Muscle layer of duodenum (tissue), 2 donors: ENCODE results near the gene FRMPD4.

ENCODE experiments used
- H3K27ac ChIP-seq: one replicate; pipeline ENCODE4 v1.7.0; 2013; ENCODE audit warnings: mild to moderate bottlenecking, low read length
- H3K27me3 ChIP-seq: one replicate; pipeline ENCODE4 v1.7.0; 2013; ENCODE audit warnings: low read depth, mild to moderate bottlenecking, control low read depth, low read length
- H3K36me3 ChIP-seq, 2 donors: one replicate each; pipeline ENCODE4 v1.7.0; 2013; ENCODE audit warnings: low read length in 2 of 2, control low read depth in 1 of 2, mild to moderate bottlenecking in 1 of 2; ENCODE audit not compliant: insufficient read depth in 2 of 2, control insufficient read depth in 1 of 2
- H3K4me1 ChIP-seq, 2 donors: one replicate each; pipeline ENCODE4 v1.7.0; 2013; ENCODE audit warnings: low read length in 2 of 2, mild to moderate bottlenecking in 2 of 2, control low read depth in 1 of 2, moderate library complexity in 1 of 2; ENCODE audit not compliant: insufficient read depth in 2 of 2, control insufficient read depth in 1 of 2
- H3K4me3 ChIP-seq, 2 donors: one replicate each; pipeline ENCODE4 v1.7.0; 2013; ENCODE audit warnings: low read length in 2 of 2, low read depth in 1 of 2, mild to moderate bottlenecking in 1 of 2
- H3K9me3 ChIP-seq, 2 donors: one replicate each; pipeline ENCODE4 v1.7.0; 2013; ENCODE audit warnings: low read length in 2 of 2, control low read depth in 1 of 2, mild to moderate bottlenecking in 1 of 2; ENCODE audit not compliant: control insufficient read depth in 1 of 2
- donor health status: healthy.

FRMPD4 gene

DNA sequence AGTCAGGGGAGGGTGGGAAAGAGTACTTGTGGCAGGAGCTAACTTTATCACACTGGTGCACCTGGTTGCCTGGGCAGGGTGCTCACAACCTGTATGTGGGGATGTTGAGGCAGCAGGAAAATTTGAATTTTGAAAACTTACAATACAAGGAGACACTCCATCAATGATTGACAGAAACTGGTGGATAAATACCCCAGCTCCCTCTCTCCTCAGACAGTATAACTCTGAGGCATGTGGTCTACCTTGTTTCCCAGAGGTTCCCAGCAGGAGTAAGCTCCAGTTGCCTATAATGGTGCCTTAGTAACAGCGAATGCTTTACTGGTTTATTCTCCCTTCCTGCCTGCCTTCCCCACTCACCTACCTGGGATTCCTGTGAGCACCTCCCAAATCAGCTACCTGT lies 541.2 kb downstream of the FRMPD4 start:
- Histone ChIP-seq H3K9me3 (no peaks in the 10 kb centered on the region), H3K27me3 (no peaks in the 10 kb centered on the region), H3K4me1 (no peaks in the 10 kb centered on the region), H3K4me3 (no peak overlapping the region), H3K27ac (no peak overlapping the region), H3K36me3 (no peaks in the 10 kb centered on the region)

- no peaks in the 10 kb centered on the region for H3K36me3 ChIP-seq
- no peaks in the 10 kb centered on the region for H3K27me3 ChIP-seq
- no peak overlapping the region for H3K4me3 ChIP-seq
- H3K4me1 ChIP-seq = no peaks in the 10 kb centered on the region
- no peaks in the 10 kb centered on the region for H3K9me3 ChIP-seq
- H3K27ac ChIP-seq = no peak overlapping the region
Observed at GRCh38 chrX:12681047-12681446, 542.8 kb downstream of the FRMPD4 start.

DNA sequence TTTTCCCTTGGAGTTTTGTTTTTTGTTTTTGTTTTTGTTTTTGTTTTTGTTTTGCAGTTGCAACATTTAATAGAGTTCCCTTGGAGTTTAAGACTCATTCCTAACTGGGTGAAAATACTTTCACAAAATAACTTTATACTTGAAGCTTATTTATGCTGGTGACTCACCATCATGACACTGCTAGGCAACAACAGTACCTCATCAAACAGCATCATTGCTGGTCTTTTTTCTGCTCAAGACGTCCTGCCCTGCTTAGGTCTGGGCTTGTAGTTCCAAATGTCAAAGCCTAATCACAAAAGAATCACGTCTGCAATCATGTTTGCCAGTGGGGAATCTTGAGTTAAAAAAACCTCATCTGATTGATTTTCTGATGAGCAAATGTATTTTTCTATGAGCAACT lies 547.3 kb downstream of the FRMPD4 start:
- Histone ChIP-seq H3K4me1 (no peaks in the 10 kb centered on the region), H3K27ac (no peak overlapping the region), H3K27me3 (no peaks in the 10 kb centered on the region), H3K9me3 (no peaks in the 10 kb centered on the region), H3K4me3 (no peak overlapping the region), H3K36me3 (no peaks in the 10 kb centered on the region)

DNA sequence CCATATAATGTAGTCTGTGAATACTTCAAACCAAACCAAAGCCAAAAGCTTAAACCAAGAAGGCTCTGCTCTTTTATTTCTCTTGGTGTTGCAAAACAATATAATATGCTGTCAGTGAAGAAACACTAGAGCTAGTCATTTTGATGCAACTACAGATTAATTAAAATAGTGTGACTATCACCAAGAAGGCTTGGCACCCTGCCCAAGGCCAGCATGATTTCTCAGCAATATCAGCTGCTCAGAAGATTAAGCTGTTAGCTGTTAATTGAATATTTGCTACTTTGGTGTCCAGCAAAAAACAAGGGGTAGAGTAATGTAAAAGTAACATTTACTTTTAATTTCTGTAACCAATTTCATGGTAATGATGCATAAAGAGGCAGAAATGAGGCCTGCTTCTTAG lies 548.1 kb downstream of the FRMPD4 start:
- H3K4me1 ChIP-seq = no peaks in the 10 kb centered on the region
- H3K4me3 ChIP-seq = no peak overlapping the region
- H3K27ac ChIP-seq = no peak overlapping the region
- no peaks in the 10 kb centered on the region for H3K27me3 ChIP-seq
- H3K36me3 ChIP-seq = no peaks in the 10 kb centered on the region
- no peaks in the 10 kb centered on the region for H3K9me3 ChIP-seq

DNA sequence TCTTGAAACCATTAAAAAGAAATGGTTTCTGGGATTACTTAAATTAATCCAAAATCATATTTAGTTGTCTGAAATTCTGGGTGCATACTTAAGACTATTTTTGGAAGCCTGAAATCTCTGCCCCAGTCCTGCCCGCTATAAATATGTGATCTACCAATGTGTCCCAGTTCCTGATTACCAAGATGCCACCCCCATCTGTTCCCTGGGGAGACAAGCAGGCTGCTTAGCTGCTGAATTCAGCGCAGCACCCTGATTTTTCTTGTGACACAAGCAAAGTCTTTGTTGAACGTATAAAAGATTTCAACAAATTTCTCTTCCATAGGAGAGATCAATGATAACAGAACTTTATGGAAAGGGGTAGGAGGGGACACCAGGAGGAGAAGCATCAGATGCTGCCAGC lies 552.4 kb downstream of the FRMPD4 start:
- no peaks in the 10 kb centered on the region for H3K27me3 ChIP-seq

DNA sequence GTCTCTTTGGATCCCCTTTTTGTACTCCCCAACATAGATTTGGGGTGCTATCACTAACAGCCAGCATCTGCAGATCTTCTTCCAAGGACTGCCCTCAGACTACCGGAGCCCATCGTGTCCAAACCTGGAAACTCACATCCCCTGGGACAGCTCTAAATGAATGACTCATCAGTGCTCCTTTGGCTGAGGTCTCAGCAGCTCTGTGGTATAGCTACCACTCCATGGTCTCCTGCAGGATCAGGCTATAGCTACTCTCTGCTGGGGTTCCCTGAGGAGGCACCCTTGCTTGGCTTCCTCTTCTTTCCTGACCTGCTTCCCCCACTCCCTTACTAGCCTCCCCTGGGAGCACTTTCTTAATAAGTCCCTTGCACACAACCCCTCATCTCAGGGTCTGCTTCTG lies 555.5 kb downstream of the FRMPD4 start:
- Histone ChIP-seq H3K9me3 (no peaks in the 10 kb centered on the region), H3K36me3 (no peaks in the 10 kb centered on the region), H3K27ac (no peak overlapping the region), H3K4me1 (no peaks in the 10 kb centered on the region), H3K4me3 (no peak overlapping the region), H3K27me3 (no peaks in the 10 kb centered on the region)

More for the DNA sequence above, 552.4 kb downstream of the FRMPD4 start:
- Histone ChIP-seq H3K4me3 (no peak overlapping the region), H3K36me3 (no peaks in the 10 kb centered on the region), H3K4me1 (no peaks in the 10 kb centered on the region), H3K27ac (no peak overlapping the region), H3K9me3 (no peaks in the 10 kb centered on the region)

- no peaks in the 10 kb centered on the region for H3K4me1 ChIP-seq
- H3K27me3 ChIP-seq = no peaks in the 10 kb centered on the region
- H3K4me3 ChIP-seq = no peak overlapping the region
- H3K9me3 ChIP-seq = no peaks in the 10 kb centered on the region
- no peaks in the 10 kb centered on the region for H3K36me3 ChIP-seq
- H3K27ac ChIP-seq = no peak overlapping the region
Observed at GRCh38 chrX:12700745-12701144, 562.5 kb downstream of the FRMPD4 start.

GRCh38 chrX:12701628-12702027 lies 563.4 kb downstream of the FRMPD4 start:
- Histone ChIP-seq H3K4me1 (no peaks in the 10 kb centered on the region), H3K9me3 (no peaks in the 10 kb centered on the region), H3K4me3 (no peak overlapping the region), H3K27me3 (no peaks in the 10 kb centered on the region), H3K36me3 (no peaks in the 10 kb centered on the region), H3K27ac (no peak overlapping the region)

- no peaks in the 10 kb centered on the region for H3K4me1 ChIP-seq
- H3K27ac ChIP-seq = no peak overlapping the region
- H3K27me3 ChIP-seq = no peaks in the 10 kb centered on the region
- no peaks in the 10 kb centered on the region for H3K9me3 ChIP-seq
- no peaks in the 10 kb centered on the region for H3K36me3 ChIP-seq
- H3K4me3 ChIP-seq = no peak overlapping the region
Observed at GRCh38 chrX:12702509-12703091, 564.3 kb downstream of the FRMPD4 start.

- Histone ChIP-seq H3K4me1 (no peaks in the 10 kb centered on the region), H3K27me3 (no peaks in the 10 kb centered on the region), H3K27ac (no peak overlapping the region), H3K4me3 (no peak overlapping the region), H3K36me3 (no peaks in the 10 kb centered on the region), H3K9me3 (no peaks in the 10 kb centered on the region)
Observed at GRCh38 chrX:12704706-12705105, 566.4 kb downstream of the FRMPD4 start.

- no peaks in the 10 kb centered on the region for H3K27me3 ChIP-seq
- no peaks in the 10 kb centered on the region for H3K9me3 ChIP-seq
- H3K27ac ChIP-seq = no peak overlapping the region
- H3K36me3 ChIP-seq = no peaks in the 10 kb centered on the region
- H3K4me3 ChIP-seq = no peak overlapping the region
- no peaks in the 10 kb centered on the region for H3K4me1 ChIP-seq
Observed at GRCh38 chrX:12709047-12709446, 570.8 kb downstream of the FRMPD4 start.

- H3K27ac ChIP-seq = no peak overlapping the region
- no peak overlapping the region for H3K4me3 ChIP-seq
- no peaks in the 10 kb centered on the region for H3K36me3 ChIP-seq
- no peaks in the 10 kb centered on the region for H3K4me1 ChIP-seq
- no peaks in the 10 kb centered on the region for H3K27me3 ChIP-seq
- H3K9me3 ChIP-seq = no peaks in the 10 kb centered on the region
Observed at GRCh38 chrX:12711435-12712040, 573.3 kb downstream of the FRMPD4 start.
